NCI-H345 treated with DMSO at 0.1 percent for 48 hours (cell line): Measurements from ENCODE around the gene SH3BP5.

Experiments used
- DNase-seq: peaks from one replicate; lab custom pipeline; 2025; ENCODE audit not compliant: unreplicated experiment; lab: John Stamatoyannopoulos, UW

The SH3BP5 gene

DNA sequence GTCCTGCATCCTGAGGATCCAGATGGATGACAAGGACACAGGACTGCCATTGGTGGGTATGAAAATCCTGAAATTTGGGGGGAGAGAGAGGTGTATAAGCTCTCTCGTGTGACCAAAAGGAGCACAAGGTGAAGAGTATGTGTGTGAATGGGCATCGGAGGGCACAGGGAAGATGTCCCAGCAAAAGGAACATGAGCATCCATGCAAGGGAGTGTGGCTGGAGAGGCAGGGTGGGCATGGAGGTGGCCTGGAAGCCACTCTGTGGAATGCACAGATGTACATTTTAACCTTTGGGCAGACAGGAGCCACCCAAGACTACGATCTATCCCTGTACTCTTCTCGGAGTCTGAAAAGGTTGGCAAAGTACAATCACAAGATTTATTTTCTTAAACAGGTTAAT, 71.9 kb downstream of the SH3BP5 start:
- no peak for DNase-seq

DNA sequence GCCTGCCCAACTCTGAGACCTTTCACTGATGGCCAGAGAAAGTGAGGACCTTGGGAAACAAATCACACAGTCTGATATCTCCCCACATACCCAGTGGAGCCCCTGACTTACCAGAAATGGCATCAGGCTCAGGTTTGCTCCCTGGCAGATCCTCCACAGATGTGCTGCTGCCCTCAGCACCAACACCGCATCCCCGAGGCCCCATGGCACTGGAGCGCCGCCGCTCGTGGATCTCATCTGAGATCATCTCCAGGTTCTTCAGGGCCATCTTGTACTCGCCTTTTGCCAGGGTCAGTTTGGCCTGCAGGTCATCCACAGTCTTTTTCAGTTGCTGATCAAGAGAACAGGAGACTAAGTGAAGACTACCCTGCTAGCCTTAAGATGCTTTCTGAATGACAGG, 73.7 kb downstream of the SH3BP5 start:
- DNase-seq = no peak

DNA sequence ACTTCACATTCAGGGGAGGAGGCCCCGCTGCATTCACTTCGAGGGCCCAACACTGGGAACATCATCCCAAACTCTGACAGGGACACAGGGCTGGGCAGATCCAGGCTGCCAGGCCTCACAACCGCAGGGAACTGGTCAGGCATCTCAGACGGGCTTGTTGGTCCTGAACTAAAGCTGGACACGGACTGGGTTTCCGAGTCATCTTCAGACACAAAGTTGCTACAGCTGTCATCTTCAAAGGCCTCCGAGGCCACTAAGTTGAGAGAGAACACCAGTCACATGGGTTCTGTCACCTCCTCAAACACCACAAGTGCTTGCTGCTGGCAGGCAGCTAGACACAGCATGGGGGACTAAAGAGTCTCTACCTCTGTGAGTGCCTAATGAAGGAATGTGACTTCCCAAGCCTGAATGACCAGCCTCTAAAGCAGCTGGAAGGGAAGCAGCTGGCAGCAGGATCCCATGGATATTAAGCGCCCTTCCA, 75.5 kb downstream of the SH3BP5 start:
- DNase-seq = no peak

DNA sequence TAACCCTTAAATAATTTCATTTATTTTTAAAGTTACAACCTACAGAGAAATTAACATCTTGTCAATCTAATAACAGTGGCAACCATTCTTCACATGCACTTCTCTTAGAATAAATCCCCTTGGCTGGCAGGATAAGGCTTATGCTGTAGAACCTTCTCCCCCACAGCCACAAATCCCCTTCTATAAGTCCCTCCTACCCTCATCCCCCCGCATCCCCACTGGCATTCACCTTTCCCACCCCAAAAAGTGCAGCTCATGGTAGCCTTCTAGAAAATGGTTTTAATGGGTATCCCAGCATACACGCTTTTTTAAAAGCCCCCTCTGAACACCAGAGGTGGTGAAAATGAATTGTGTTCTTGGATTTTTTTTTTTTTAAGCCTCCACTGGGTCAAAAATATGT, 77.2 kb downstream of the SH3BP5 start:
- no peak for DNase-seq

- no peak for DNase-seq
Observed at GRCh38 chr3:15253023-15253697, 79.2 kb downstream of the SH3BP5 start.

DNA sequence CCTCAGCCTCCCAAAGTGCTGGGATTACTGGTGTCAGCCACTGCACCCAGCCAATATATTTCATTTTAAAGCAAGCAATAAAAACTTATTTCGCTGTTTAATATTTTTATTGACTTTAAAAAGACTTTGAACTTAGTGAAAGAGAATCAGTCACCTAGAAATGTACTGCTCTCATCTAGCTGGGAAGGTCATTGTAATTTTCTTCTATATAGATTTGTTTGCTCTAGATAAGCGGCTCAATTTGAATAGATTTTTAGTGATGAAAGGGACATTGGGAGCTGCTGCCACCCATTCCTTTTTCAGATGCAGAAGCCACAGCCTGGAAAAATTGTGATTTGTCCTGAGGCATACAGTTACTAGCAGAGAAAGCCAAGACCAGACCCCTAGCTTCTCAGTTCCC, 86.2 kb downstream of the SH3BP5 start:
- no peak for DNase-seq

DNA sequence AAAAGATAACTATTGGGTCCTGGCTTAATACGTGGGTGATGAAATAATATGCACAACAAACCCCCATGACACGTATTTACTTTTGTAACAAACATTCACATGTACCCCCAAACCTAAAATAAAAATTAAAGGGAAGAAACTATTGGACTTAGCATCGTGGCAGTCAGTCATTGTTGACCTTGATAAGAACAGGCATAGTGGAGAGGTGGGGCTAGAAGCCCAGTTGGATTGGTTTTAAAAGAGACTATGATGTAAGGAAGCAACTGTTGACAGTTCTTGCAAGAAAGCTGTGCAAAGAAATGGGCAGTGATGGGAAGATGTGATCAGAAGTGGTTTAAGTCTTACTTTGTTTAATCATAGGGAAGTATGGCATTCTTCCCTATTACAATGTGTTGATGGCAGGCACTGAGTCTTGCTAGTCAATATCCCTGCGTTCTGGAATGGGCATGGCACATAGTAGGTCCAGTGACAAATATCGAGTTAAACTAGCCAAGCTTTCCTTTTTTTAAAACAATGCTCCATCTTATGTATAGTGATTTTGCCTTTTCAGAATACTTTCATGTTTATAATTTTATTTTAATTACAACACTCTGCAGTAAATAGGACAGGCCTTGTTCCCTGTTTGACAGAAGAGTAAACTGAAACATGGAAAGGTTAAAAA, 88.4 kb downstream of the SH3BP5 start:
- DNase-seq = no peak

GRCh38 chr3:15241341-15241740, 91.0 kb downstream of the SH3BP5 start:
- DNase-seq = no peak

GRCh38 chr3:15229262-15229661, 103.1 kb downstream of the SH3BP5 start:
- DNase-seq = no peak

- no peak for DNase-seq
Observed at GRCh38 chr3:15228147-15228546, 104.2 kb downstream of the SH3BP5 start.

DNA sequence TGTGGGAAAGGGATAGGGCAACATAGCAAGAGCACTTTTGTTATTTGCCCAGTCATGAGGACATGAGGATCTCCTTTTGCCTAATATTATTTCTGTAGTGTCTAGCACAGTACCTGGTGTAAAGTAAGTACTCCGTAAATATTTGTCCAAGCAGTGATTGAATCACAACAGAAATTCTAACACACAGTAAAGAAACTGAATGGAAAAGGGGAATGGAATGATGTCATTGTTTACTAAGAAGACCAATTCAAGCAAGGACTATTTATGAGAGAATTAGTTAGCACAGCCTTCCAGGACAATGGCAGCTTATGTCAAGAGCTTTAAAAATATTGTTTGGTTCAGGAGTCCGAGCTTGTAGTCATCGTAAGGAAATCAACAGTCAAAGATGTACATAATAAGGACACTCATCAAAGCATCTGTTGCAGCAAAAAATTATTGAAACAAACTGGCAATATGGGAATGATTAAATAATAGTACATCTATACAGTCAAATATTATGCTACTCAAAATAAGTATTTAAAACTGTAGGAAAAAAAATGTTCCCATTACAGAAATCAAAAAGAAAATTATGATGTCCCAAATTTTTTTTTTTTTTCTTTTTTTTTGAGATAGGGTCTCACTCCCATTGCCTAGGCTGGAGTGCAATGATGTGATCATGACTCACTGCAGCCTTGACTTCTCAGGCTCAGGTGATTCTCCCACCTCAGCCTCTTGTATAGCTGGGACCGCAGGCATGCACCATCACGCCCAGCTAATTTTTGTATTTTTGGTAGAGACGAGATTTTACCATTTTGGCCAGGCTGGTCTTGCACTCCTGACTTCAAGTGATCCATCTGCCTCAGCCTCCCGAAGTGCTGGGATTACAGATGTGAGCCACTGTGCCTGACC, 108.5 kb downstream of the SH3BP5 start:
- DNase-seq = no peak

DNA sequence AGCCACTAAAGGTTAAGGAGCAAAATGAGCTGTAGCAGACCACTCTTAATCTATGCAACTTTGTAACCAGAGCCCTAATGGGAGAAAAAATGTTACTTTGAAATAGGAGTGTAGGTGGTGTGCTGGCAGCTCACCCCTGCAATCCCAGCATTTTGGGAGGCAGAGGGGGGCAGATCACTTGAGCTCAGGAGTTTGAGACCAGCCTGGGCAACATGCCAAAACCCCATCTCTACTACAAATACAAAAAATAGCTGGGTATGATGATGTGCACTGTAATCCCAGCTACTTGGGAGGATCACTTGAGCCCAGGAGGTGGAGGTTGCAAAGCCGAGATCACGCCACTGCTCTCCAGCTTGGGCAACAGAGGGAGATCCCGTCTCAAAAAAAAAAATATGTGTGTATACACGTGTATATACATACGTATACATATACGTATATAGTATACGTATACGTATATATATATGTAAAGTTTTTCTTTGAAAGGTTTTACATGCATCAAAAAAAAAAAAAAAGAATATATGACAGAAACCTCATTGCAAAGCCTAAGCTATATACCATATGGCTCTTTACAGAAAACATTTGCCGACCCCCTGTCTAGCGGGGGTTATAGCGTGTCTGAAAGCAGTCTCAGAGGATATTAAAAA, 110.7 kb downstream of the SH3BP5 start:
- DNase-seq = no peak

GRCh38 chr3:15220661-15221060, 111.7 kb downstream of the SH3BP5 start:
- no peak for DNase-seq

DNA sequence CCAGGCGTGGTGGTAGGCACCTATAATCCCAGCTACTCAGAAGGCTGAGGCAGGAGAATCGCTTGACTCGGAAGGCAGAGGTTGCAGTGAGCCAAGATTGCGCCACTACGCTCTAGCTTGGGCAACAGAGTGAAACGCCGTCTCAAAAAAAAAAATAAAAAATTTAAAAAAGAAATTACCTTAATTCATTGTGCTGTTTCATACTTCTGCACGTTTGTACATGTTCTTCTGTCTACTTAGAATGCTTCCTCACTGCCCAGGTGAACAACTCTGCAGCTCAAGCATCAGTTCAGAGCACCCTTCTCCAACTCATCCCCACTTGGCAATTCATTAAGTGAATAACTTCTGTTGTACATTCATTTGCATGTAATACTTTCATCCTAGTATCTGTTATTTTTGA, 112.3 kb downstream of the SH3BP5 start:
- DNase-seq = no peak

GRCh38 chr3:15218689-15219088, 113.7 kb downstream of the SH3BP5 start:
- no peak for DNase-seq

- DNase-seq = no peak
Observed at GRCh38 chr3:15217841-15218267, 114.5 kb downstream of the SH3BP5 start.

DNA sequence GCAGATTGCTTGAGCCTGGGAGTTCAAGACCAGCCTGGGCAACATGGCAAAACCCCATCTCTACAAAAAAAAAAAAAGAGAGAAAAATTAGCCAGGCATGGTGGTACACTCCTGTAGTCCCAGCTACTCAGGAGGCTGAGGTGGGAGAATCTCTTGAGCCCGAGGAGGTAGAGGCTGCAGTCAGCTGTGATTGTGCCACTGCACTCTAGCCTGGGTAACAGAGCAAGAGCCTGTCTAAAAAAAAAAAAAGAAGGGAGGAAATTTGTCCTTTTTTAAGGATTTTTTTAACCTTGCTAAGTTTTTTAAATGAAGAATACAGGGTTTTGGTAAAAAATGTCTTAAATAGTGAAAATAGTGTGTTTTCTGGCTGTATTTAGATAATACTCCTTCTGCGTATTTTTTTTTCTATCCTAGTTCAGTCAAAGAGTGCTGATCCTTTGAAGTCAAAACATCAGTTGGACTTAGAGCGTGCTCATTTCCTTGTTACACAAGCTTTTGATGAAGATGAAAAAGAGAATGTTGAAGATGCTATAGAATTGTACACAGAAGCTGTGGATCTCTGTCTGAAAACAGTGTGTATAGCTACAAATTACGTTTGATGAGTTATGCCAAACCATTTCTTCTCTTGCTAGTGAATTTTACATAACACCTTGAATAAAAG, 115.2 kb downstream of the SH3BP5 start:
- no peak for DNase-seq

DNA sequence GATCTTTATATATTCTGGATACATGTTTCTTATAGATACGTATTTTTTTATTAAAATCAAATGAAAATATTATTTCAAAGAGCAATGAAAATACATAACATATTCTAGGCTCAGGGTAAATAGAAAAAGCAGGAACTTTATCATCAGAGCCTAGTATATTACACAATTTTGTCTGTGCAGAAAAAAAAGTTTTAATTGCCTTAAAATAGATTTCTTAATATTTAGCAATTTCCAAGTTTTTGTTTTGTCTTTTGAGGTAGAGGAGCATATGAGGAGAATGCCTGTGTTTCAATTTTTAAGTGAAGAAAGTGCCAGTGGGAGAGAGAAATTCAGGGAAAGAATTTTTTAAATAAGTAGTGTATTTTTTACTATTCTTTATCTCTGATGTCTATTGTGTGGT, 115.9 kb downstream of the SH3BP5 start:
- no peak for DNase-seq

GRCh38 chr3:15215996-15216395, 116.4 kb downstream of the SH3BP5 start:
- no peak for DNase-seq

DNA sequence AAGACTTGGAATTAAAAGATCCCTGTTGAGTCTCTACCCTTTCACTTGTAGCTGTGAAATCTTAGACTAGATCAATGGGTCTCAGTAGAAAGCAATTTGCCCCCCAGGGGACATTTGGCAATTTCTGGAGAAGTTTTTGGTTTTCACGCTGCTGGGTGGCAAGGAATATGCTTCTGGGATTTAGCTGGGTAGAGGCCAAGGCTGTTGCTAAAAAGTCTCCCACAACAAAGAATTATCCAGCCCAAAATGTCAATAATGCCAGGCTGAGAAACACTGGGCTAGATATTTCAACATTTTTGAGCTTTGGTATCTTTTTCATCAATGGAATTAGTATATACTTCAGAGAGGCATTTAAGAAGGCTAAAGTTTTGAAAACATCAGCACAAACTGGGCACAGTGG, 117.6 kb downstream of the SH3BP5 start:
- no peak for DNase-seq

DNA sequence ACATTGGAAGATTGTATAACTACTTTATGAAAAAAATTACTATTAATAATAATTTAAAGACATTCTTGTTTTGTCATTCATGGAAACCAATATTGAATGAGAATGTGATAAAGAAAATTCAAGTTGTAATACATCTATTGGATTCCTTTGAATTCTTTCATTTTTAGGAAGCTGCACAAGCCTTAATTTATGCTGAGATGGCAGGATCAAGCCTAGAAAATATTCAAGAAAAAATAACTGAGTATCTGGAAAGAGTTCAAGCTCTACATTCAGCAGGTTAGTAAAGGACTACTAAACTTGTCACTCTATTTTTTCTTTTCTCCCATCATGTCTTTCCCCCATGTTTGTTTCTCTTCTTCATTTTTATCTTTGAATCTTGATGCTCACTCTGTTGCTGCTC, 120.4 kb downstream of the SH3BP5 start:
- no peak for DNase-seq
